GM12878 (cell line): ENCODE measurements around the gene RECK. TPM values are rescaled to one million over a fixed set of nuclear protein-coding genes. Genes with fewer than 3 reads are reported as not detected.

ENCODE experiments used
- ATAC-seq: fragments of 200-7000 bp; cut with Tn5 transposase; 3 replicates; pipeline ENCODE4 v1.9.1; 2020; ENCODE audit warnings: mild to moderate bottlenecking, moderate library complexity
- BruUV-seq: library from RNA; stranded (reverse); fragments of 400-500 nt; replicated peaks from 2 replicates; lab custom pipeline; 2021; lab: Mats Ljungman, UMichigan
- CTCF ChIA-PET: fragments of 300-600 bp; sonication (Branson Sonifier 250); formaldehyde crosslinking; extraction: SDS; loops from one replicate; lab custom pipeline; 2021; ENCODE audit warnings: inconsistent platforms; lab: Yijun Ruan, JAX
- POLR2A ChIA-PET: fragments of 350-600 bp; formaldehyde crosslinking; extraction: SDS; loops from one replicate; lab custom pipeline; 2021; ENCODE audit warnings: inconsistent platforms; lab: Charles Lee
- RAD21 ChIA-PET: fragments of 300-600 bp; sonication (Branson Sonifier 250); formaldehyde crosslinking; loops from one replicate; lab custom pipeline; 2023; ENCODE audit warnings: antibody characterized with exemption; ENCODE audit not compliant: unreplicated experiment; lab: Charles Lee
- SMC1A ChIA-PET: fragments of 300-600 bp; sonication (Branson Sonifier 250); formaldehyde crosslinking; loops from one replicate; lab custom pipeline; 2023; ENCODE audit not compliant: unreplicated experiment, uncharacterized antibody; lab: Charles Lee
- DNase-seq: peaks from one replicate; pipeline ENCODE4 v3.0.0-alpha.2; 2011; ENCODE audit warnings: low read depth, low spot score
- FAIRE-seq: peaks from 3 replicates; lab custom pipeline; 2011; peaks lifted over from hg19 to GRCh38; lab: Jason Lieb, UNC
- H2AFZ ChIP-seq: 2 replicates; pipeline ENCODE4 v1.6.0; 2011; ENCODE audit warnings: low read depth, low read length, control low read depth; ENCODE audit not compliant: control insufficient read depth
- H3K27ac ChIP-seq: 2 replicates; pipeline ENCODE4 v1.5.1; 2011; ENCODE audit warnings: control low read depth; ENCODE audit not compliant: control insufficient read depth, insufficient read depth
- H3K27me3 ChIP-seq, 2 experiments: replicated peaks in 1 of 2; 2 replicates each; pipeline versions ENCODE4 v1.6.0 to v1.6.1; 2011; ENCODE audit warnings: low read length in 1 of 2; ENCODE audit not compliant: control insufficient read depth in 2 of 2, insufficient read depth in 2 of 2
- H3K36me3 ChIP-seq, 2 experiments: 2 replicates each; pipeline ENCODE4 v1.5.1; 2011; ENCODE audit warnings: low read length in 1 of 2; ENCODE audit not compliant: control insufficient read depth in 2 of 2, insufficient read depth in 2 of 2
- H3K4me1 ChIP-seq: 2 replicates; pipeline ENCODE4 v1.6.1; 2011; ENCODE audit warnings: mild to moderate bottlenecking, low read length, moderate library complexity, mixed read lengths; ENCODE audit not compliant: control insufficient read depth, insufficient read depth
- H3K4me2 ChIP-seq: 2 replicates; pipeline ENCODE4 v1.6.0; 2011; ENCODE audit warnings: control low read depth; ENCODE audit not compliant: control insufficient read depth, insufficient read depth
- H3K4me3 ChIP-seq: fragments of 200-600 bp; sonication (generic); 2 replicates; pipeline ENCODE4 v1.5.1; 2016
- H3K79me2 ChIP-seq: 2 replicates; pipeline ENCODE4 v1.6.0; 2011; ENCODE audit warnings: low read length; ENCODE audit not compliant: control insufficient read depth, insufficient read depth
- H3K9ac ChIP-seq: 2 replicates; pipeline ENCODE4 v1.8.0; 2011; ENCODE audit warnings: low read length, control low read depth, mixed read lengths; ENCODE audit not compliant: control insufficient read depth, insufficient read depth
- H3K9me3 ChIP-seq: replicated peaks from 3 replicates; pipeline ENCODE4 v1.5.1; 2011; ENCODE audit warnings: mild to moderate bottlenecking, low read length; ENCODE audit not compliant: control insufficient read depth, insufficient read depth
- H4K20me1 ChIP-seq: 2 replicates; pipeline ENCODE4 v1.6.0; 2011; ENCODE audit not compliant: control insufficient read depth, insufficient read depth
- BHLHE40 ChIP-seq, 2 experiments: fragments of 450-650 bp in 1 of 2; IDR thresholded peaks; 2 replicates each; pipeline ENCODE4 v1.6.1; 2011 to 2017; ENCODE audit warnings: low read depth in 2 of 2, borderline replicate concordance in 1 of 2, improper control_type of control experiment in 1 of 2, low read length in 1 of 2, mild to moderate bottlenecking in 1 of 2
- CTCF ChIP-seq, 3 experiments: IDR thresholded peaks in 2 of 3; conservative IDR thresholded peaks in 1 of 3; 2 replicates each; pipeline ENCODE4 v1.5.1; 2011; ENCODE audit warnings: low read depth in 3 of 3, low read length in 3 of 3, mild to moderate bottlenecking in 3 of 3, control low read depth in 2 of 3, moderate library complexity in 2 of 3, inconsistent platforms in 1 of 3, mixed read lengths in 1 of 3; ENCODE audit not compliant: control insufficient read depth in 2 of 3, insufficient read depth in 1 of 3; ENCODE audit errors: extremely low read depth in 1 of 3
- IKZF1 ChIP-seq: fragments of 450-650 bp; conservative IDR thresholded peaks from 2 replicates; pipeline ENCODE4 v1.6.1; 2017; ENCODE audit warnings: antibody characterized with exemption, mild to moderate bottlenecking
- IKZF2 ChIP-seq, 2 experiments: fragments of 450-650 bp; IDR thresholded peaks; 2 replicates each; pipeline ENCODE4 v1.6.1; 2017; ENCODE audit warnings: mild to moderate bottlenecking in 2 of 2, moderate library complexity in 2 of 2
- TCF12 ChIP-seq: IDR thresholded peaks from 2 replicates; pipeline ENCODE4 v1.6.1; 2011; ENCODE audit warnings: low read depth, mild to moderate bottlenecking, low read length
- ZBED1 ChIP-seq: IDR thresholded peaks from 2 replicates; pipeline ENCODE4 v1.6.1; 2016; ENCODE audit warnings: borderline replicate concordance
- ZNF384 ChIP-seq: IDR thresholded peaks from 2 replicates; pipeline ENCODE4 v1.6.1; 2012; ENCODE audit warnings: low read depth, mild to moderate bottlenecking, low read length, improper control_type of control experiment, borderline replicate concordance
- WGBS: methylation state at CpG from one replicate; pipeline ENCODE4 v1.1.6; 2016; ENCODE audit warnings: low lambda C conversion rate; ENCODE audit not compliant: insufficient replicate concordance, insufficient coverage; ENCODE audit errors: missing lambda C conversion rate; 5-methylcytosine and 5-hydroxymethylcytosine counted together
- in situ Hi-C: fragments of 300-500 bp; cut with MboI; formaldehyde crosslinking; loops from 9 replicates; pipeline ENCODE4 v1.14.3; 2018; ENCODE audit warnings: mixed read lengths
- intact Hi-C: fragments of 100-400 bp; cut with micrococcal nuclease; formaldehyde crosslinking; loops from one replicate; pipeline ENCODE4 v1.14.2; 2022; ENCODE audit not compliant: unreplicated experiment
- polyA plus RNA-seq, 11 experiments: library from polyadenylated mRNA; depleted of rRNA in 4 of 11; unstranded in 6 of 11; stranded (reverse) in 5 of 11; fragments of >200 nt; fragmentation: Nextera tagmentation in 4 of 11; fragmentation: Illumina TruSeq in 1 of 11; extraction: Ambion mirVana in 4 of 11; extraction: Trizol in 1 of 11; gene quantifications; 1 replicate in 1 of 11; 2 replicates in 10 of 11; pipeline versions ENCODE4 v1.2.1 to v1.2.3, GENCODE V29; 2011 to 2016; ENCODE audit warnings: inconsistent platforms in 2 of 11, missing spikeins in 2 of 11, low read depth in 1 of 11
- total RNA-seq, 4 experiments: library from RNA; depleted of rRNA in 3 of 4; stranded (reverse); fragments of >200 nt in 3 of 4; fragmentation: Illumina TruSeq in 1 of 4; extraction: Trizol in 1 of 4; gene quantifications; 2 replicates each; pipeline versions ENCODE4 v1.2.1 to v1.2.3, GENCODE V29; 2013 to 2021

The RECK gene
- total and polyA plus RNA-seq, 10 of the 15 experiments (the other 5 are each of a cell fraction or from before 2014, with no cell fraction given) = 0.02 to 0.40 (median 0.13) TPM

GRCh38 chr9:36143245-36143641 lies 106.5 kb downstream of the RECK start:
- Histone ChIP-seq H3K27me3 (no peaks in the 10 kb centered on the region), H3K4me1 (peaks cover 43% of the 10 kb centered on the region), H3K4me2 (peak overlapping the region; percentile 78), H3K79me2 (no peaks in the 10 kb centered on the region), H2AFZ (peak overlapping the region; percentile 79), H3K36me3 (no peaks in the 10 kb centered on the region), H3K9me3 (peaks cover 4% of the 10 kb centered on the region; the same call in 1 of the 3 replicates), H3K9ac (peak overlapping the region; percentile 18; the same call in 1 of the 2 replicates), H3K27ac (peak overlapping the region; percentile 29; the same call in 1 of the 2 replicates), H3K4me3 (no peak overlapping the region), H4K20me1 (no peaks in the 10 kb centered on the region)
- no TSS peak for BruUV-seq
- DNase-seq = no peak
- no peak for TF ChIP-seq ZBED1
- 0 out of 2 replicates have a peak, but pooled peaks have one; percentile 19 for TF ChIP-seq IKZF1
- no peak for TF ChIP-seq ZNF384
- no peak for TF ChIP-seq TCF12
- TF ChIP-seq IKZF2 (IDR thresholded peaks at IDR 0.05) = 0 out of 4 replicates have a peak, but pooled peaks of 1 of the 2 experiments have one; percentile 3
- TF ChIP-seq BHLHE40 (IDR thresholded peaks at IDR 0.05; ENCODE audit: borderline replicate concordance in 1 of 2, low read depth in 2 of 2, low read length in 1 of 2) = peak in 1 of 2 experiments; percentile 82; a peak in 2 of 4 replicates
- TF ChIP-seq CTCF (IDR thresholded peaks at IDR 0.05 in 2 of 3, conservative IDR thresholded peaks at IDR 0.05 in 1 of 3; ENCODE audit: control insufficient read depth in 2 of 3, extremely low read depth in 1 of 3, insufficient read depth in 1 of 3, low read depth in 3 of 3, low read length in 3 of 3) = no peak
- POLR2A ChIA-PET = no interaction called here
- intact Hi-C loops = no loop called here
- no peak for FAIRE-seq
- in situ Hi-C loops = no loop called here
- CTCF ChIA-PET = interaction anchor here (0.9 to 1.6 kb wide), 5 partner anchors 9 to 40 kb away, joined by 3 to 5 read pairs (median 4); no protein-coding TSS in a partner anchor
- WGBS = 62% methylated on average over 13 of the region's 13 CpGs
- SMC1A ChIA-PET = interaction anchor here (1.1 kb wide), 1 partner anchor 38 kb away, joined by 3 read pairs; no protein-coding TSS in a partner anchor
- RAD21 ChIA-PET = no interaction called here
- ATAC-seq = no peak
